Uterus (tissue), 2 donors: Measurements from ENCODE around the gene CSH1.

Experiments used
- POLR2A ChIP-seq, 2 donors: fragments of 450-650 bp; IDR thresholded peaks; one replicate each; pipeline ENCODE4 v1.6.1; 2016; ENCODE audit warnings: antibody characterized with exemption in 2 of 2, mild to moderate bottlenecking in 1 of 2, moderate library complexity in 1 of 2
- TF ChIP-seq, protein P1 (sequence below), 4 experiments: fragments of 200-600 bp in 2 of 4; fragments of 450-650 bp in 2 of 4; sonication (generic) in 2 of 4; IDR thresholded peaks; one replicate each; pipeline ENCODE4 v1.5.1; 2016 to 2019; ENCODE audit warnings: antibody characterized with exemption in 4 of 4, mild to moderate bottlenecking in 2 of 4, moderate library complexity in 1 of 4

- TF ChIP-seq POLR2A (IDR thresholded peaks at IDR 0.05), result no peak
- TF ChIP-seq, protein P1, sequence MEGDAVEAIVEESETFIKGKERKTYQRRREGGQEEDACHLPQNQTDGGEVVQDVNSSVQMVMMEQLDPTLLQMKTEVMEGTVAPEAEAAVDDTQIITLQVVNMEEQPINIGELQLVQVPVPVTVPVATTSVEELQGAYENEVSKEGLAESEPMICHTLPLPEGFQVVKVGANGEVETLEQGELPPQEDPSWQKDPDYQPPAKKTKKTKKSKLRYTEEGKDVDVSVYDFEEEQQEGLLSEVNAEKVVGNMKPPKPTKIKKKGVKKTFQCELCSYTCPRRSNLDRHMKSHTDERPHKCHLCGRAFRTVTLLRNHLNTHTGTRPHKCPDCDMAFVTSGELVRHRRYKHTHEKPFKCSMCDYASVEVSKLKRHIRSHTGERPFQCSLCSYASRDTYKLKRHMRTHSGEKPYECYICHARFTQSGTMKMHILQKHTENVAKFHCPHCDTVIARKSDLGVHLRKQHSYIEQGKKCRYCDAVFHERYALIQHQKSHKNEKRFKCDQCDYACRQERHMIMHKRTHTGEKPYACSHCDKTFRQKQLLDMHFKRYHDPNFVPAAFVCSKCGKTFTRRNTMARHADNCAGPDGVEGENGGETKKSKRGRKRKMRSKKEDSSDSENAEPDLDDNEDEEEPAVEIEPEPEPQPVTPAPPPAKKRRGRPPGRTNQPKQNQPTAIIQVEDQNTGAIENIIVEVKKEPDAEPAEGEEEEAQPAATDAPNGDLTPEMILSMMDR (IDR thresholded peaks at IDR 0.05), result no peak
Measured at GRCh38 chr17:63945784-63946439, 49.5 kb upstream of the CSH1 start.
